GM23248 (cell line): ENCODE measurements around the gene ADGRV1.

ENCODE experiments used
- EZH2 ChIP-seq: fragments of 200-600 bp; sonication (generic); IDR thresholded peaks from 2 replicates; pipeline ENCODE4 v1.6.1; 2018; ENCODE audit warnings: antibody characterized with exemption, mild to moderate bottlenecking; ENCODE audit not compliant: insufficient read depth, poor library complexity, severe bottlenecking
- EZH2phosphoT487 ChIP-seq: fragments of 200-600 bp; sonication (generic); IDR thresholded peaks from 2 replicates; pipeline ENCODE4 v1.6.1; 2018; ENCODE audit warnings: antibody characterized with exemption, moderate library complexity, mild to moderate bottlenecking, low read depth; ENCODE audit not compliant: insufficient read depth

DNA sequence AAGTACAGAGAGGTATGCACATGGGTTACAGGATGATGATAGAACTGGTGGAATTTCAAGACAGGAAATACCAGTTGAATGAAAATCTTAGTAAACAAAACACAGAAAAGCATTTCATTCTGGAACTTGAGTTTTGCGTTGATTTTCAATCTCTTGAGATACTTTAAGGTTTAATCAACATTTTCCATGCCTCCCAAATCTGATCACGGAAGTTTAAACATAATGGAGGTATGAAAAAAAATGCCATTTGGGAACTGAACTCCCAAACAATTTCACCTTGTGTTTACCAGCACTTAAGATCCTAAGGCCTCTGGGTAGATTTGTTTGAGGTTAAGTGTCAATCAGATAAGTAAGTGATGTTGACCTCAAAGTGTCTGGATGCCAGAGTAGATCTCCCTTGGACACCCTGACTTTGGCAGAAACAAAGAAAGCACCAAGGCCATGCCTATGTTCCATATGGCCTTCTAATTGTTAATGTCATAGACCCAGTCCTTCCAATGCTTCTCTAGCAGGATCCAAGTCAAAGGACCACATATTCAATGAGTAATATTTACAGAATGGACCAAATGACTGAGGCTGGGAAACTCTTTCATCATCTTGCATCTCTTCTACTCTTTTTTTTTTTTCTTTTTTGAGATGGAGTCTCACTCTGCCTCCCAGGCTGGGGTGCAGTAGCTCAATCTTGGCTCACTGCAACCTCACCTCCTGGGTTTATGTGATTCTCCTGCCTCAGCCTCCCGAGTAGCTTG, 607.6 kb downstream of the ADGRV1 start:
- no peak for TF ChIP-seq EZH2
- no peak for TF ChIP-seq EZH2phosphoT487
